HG03039 (cell line): Measurements from ENCODE around the gene RFX2.

Source experiments
- ATAC-seq: cut with Tn5 transposase; IDR thresholded peaks from one replicate; pipeline ENCODE4 v1.9.1; 2021; ENCODE audit warnings: mild to moderate bottlenecking, moderate library complexity; ENCODE audit not compliant: unreplicated experiment

Gene RFX2

GRCh38 chr19:6061376-6062130 is 48.7 kb downstream of the RFX2 start:
- no peak for ATAC-seq

- ATAC-seq, result no peak
Observed at GRCh38 chr19:6060600-6061375, 49.5 kb downstream of the RFX2 start.

GRCh38 chr19:6059988-6060599 is 50.2 kb downstream of the RFX2 start:
- ATAC-seq, result no peak

- no peak for ATAC-seq
Observed at GRCh38 chr19:6059396-6059947, 50.8 kb downstream of the RFX2 start.

GRCh38 chr19:6058518-6059201 is 51.6 kb downstream of the RFX2 start:
- no peak for ATAC-seq

- ATAC-seq, result no peak
Observed at GRCh38 chr19:6057651-6058517, 52.4 kb downstream of the RFX2 start.

GRCh38 chr19:6056801-6057650 is 53.3 kb downstream of the RFX2 start:
- no peak for ATAC-seq

GRCh38 chr19:6056282-6056741 is 54.0 kb downstream of the RFX2 start:
- no peak for ATAC-seq

GRCh38 chr19:6055013-6055795 is 55.1 kb downstream of the RFX2 start:
- ATAC-seq, result no peak

GRCh38 chr19:6048793-6049405 is 61.4 kb downstream of the RFX2 start:
- ATAC-seq, result no peak

GRCh38 chr19:6048348-6048747 is 62.0 kb downstream of the RFX2 start:
- ATAC-seq, result no peak

- ATAC-seq, result no peak
Observed at GRCh38 chr19:6047741-6048251, 62.5 kb downstream of the RFX2 start.

- ATAC-seq, result no peak
Observed at GRCh38 chr19:6047256-6047655, 63.0 kb downstream of the RFX2 start.

- ATAC-seq, result no peak
Observed at GRCh38 chr19:6045108-6045507, 65.2 kb downstream of the RFX2 start.

GRCh38 chr19:6044056-6044805 is 66.1 kb downstream of the RFX2 start:
- ATAC-seq, result no peak

GRCh38 chr19:6042776-6043726 is 67.2 kb downstream of the RFX2 start:
- no peak for ATAC-seq
